HTERT RPE-1 (cell line): ENCODE data around the gene ZHX3.
"Not testable (repeated sequence)": the region's sequence is repeated elsewhere in the genome, so short reads cannot be mapped to it uniquely, and the experiment has no call there.

ENCODE experiments used
- in situ Hi-C: fragments of 300-500 bp; cut with MboI; formaldehyde crosslinking; loops from 4 replicates; pipeline ENCODE4 v1.14.3; 2020; ENCODE audit warnings: low sequenced_read_pairs

Gene ZHX3

DNA sequence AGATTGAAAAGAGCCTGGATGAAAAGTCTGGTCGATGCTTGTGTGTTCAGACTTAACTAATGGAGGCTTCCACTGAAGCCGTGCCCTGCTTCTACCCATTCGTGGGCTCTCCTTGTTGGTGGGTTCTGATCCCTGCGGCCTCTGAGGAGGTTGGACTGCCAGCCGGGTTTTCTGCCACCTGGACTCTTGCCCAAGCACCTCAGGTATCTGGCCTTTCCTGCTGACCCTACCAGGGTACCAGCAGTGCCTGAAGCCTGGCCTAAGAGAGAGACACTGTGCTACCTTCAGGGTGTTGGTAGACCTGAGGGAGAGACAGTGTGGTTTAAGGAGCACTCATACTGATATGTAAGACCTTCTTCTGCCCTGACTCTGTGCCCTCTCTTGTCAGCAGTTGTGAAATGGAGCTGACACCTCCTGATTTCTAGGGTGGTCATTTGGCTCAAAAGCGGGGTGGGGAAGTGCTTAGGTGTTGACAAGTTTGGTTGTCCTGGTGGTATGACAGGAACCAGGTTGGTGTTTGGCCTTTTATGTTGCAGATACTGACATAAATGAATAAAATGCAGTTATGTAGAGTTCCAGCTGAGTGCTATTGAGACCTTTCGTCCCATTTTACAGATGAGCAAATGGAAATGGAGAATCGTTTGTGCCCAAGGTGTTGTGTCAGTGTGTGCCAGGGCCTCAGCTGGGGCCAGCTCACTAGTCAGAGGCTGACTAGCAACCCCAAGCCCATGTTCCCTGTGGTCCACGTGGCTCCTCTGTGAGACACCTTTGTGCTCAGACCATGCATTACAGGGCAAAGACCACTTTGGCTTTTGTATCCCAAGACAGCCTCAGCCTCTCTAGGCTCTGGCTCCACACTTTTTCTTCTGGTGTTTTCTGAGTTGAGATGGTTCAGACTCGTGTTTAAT is 177.1 kb downstream of the ZHX3 start:
- in situ Hi-C loops: no loop called here

DNA sequence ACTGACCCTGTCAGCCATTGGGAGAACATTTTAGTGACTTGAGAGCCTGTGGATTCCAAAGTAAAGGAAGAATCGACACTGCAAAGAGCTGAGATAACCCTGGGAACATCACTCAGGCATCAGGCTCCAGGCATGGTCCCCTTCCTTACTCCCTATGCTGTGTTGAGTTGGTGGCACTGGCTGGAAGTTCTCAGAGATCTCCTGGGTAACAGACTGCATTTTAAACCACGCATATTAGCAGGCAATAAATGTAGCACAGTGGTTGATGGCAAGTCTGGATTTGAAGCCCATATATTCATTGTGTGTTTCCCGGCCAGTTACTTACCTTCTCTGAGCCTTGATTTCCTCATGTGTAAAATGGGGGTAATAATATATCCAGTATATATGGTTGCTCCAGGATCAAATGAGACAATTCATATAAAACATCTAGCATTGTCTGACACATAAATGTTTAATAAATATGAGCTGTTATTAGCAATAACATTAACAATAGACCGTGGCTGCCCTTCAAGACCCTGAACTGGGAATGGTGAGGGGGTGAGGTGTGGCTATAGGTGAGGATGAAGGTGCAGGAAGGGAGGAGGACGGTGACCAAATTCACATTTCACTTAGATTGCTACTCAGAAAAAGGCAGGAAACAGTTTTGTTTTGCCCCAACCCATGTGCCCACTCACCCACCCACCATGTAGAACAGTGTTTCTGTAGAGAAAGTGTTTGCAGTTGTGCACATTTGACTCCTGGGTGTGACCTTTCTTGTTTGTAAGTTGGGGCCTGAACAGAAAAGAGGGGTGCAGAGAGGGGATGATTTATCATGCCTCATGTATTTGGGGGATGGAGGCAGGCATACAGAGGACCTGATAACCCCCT is 178.1 kb downstream of the ZHX3 start:
- in situ Hi-C loops: no loop called here

DNA sequence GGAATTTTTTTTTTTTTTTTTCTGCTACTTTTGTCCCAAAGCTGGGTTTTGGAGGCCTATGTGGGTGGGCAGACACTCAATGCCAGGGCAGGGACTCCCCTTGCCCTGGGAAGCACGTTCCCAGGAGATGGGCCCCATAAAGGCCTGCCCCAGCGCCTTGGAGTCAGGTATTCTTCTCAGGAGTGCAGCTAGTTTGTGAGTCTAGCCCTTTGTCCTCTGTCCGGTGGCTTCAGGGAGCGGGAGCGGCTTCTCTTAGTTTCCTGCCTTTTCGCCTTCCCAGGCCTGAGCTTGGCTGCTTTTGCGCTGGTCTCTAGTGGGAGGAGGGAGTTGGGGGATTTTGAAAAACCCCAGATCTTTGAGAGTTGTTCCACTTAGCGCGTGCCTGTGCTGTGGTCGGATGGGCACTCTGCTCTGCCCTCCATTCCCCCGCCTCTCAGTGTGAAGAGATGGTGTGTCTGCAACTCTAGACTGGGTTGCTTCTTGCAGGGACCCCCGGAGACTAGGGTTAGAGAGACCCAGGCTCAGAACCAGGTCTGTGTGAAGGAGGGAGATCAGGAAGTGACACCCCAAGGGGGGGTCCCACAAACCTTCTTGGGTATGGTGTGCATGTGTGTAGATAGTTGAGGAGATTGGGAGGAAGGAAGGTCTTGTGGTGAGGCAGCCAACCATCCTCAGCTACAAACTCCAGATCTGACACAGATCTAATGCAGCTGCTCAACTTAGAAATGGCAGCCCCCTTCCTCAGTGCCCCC is 178.9 kb downstream of the ZHX3 start:
- in situ Hi-C loops: no loop called here

DNA sequence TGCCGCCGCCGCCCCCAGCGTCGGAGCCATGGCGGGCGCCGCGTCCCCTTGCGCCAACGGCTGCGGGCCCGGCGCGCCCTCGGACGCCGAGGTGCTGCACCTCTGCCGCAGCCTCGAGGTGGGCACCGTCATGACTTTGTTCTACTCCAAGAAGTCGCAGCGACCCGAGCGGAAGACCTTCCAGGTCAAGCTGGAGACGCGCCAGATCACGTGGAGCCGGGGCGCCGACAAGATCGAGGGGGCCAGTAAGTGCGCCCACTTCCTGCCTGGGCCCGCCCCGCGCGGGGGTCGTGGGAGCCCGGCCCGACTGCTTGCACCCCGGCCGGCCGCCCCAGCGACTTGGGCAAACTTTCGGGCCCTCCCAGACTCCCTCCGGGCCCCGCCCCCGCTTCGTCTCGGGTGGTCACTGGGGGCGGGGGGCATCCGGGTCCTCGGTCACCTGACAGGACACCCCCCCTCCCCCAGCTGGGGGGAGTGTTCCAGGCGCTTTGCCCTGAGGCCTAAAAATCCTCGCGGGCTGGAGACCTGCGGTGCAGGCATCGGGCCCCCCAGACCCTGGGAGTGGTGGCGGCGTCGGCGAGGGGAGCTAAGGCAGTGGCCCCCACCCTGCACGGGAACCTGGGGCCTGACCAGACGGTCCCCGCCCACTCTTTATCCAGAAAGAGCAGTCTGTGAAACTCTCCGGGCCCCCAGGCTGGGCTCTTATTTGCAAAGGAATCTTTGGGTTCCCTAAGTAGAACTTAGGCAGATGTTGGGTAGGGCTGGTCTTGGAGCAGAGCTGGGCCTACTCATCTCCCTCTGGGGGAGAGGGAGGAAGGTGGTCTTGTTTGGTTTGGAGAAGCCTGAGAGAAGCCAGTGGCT is 179.7 kb downstream of the ZHX3 start:
- in situ Hi-C loops: no loop called here

DNA sequence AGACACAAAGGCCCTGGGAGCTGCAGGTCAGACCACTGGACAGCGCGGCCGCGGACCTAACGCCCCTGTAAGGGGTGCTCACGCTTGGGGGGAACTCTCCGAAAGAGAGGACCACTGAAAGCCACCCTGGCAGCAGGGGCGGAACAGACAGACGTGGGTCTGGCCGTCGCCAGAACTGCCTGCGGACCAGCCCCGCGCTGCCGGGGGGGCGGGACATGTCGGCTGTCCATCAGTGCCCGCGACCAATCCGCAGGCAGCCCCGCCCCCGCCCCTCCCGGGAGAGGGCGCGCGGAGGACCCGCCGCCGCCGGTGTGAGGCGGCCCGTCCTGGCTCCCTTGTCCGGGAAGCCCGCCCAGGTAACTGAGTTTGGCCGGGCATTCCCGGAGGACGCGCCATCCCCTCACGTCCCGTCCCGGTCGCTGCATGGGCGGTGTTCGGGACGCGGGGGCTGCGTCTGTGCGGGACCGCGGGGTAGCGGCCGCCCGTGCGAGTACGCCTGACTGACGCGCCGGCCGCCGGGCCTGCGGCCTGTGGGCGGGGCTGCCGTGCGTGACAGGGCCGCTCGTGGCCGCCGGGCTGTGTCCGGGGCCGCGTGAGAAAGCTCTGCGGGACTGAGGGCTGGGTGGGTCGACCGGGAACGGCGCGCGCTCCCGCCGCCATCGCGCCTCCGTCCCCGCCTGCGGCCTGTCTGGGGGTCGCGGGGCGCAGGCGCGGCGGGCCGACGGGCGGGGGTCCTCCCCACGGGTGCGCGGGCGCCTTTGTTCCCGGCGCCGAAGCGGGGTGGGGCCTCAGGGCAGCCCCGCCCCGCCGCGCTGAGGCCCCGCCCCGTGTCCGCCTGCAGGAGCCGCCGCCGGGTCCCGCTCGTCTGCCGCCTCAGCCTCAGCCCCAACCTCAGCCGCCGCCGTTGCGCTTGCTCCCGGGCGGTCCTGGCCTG is 180.6 kb downstream of the ZHX3 start, which contains the start of gene PLCG1:
PLCG1 (plus strand) TSS at position 864 of the 934 bp plus-strand sequence. CDS start 99 bp downstream, outside the sequence.
- in situ Hi-C loops: no loop called here

DNA sequence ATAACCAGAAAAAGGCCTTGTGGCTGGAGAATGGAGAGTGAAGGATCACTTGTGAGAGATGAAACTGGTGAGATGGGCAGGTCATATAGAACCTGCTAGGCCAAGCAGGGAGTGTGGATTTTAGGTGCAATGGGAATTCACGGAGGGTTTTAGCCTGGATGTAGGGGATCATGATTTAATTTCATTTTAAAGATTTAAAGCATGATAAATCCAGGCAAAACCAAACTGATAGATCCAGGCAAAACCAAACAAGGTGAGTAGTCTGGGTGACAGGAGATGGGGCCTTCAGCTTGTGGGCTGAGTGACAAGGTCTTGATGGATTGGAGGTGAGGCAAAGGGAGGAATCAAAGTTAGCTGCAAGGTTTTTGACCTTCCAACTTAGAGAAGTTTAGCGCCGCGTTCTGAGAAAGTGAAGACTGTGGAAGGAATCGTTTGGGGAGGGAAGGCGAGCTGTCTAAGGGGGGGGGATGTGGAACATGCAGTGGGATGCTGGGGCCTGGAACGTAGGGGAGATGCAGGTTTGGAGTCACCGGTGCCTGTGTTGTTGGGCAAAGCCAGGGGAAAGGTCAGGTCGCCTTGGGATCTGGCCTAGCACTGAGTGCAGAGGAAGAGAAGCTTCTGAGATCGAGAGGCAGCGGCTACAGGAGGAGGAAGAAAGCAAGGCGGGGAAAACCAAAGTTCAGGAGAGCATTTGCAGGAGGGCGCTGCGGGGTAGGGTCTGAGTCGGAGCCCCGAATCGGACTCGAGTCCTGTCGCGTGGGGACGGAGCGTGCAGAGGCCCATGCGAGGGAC is 181.4 kb downstream of the ZHX3 start:
- in situ Hi-C loops: no loop called here

DNA sequence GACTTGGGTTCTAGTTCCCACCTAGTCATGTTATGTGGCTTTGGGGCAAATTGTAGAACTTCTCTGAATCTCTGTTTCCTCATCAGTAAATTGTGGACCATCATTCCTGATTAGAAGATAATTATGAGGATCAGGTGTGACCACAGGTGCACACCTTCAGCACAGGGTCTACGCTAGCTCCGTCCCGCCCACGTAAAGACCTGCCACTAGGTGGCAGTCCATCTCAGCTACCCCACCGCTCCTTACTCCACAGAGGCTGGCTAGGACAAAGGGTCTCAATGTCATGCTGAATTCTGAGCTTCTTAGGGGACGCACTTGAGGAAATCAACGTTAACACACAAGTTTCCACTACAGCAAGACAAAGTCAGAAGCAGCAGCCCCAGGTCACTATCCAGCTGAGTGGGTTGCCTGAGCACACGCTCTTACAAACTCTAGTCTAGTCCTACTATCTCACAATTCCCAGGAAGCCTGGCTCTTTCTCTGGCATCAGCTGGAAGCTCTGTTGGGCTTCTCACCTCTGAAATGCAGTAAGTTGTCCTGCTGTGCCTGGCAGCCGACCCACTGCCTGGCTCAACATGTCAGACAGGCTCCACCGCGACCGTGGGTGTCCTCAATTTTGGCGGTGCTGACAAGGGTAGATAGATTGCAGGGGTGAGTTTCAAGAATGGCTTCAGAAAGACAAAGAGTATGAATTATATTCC is 182.2 kb downstream of the ZHX3 start:
- in situ Hi-C loops: no loop called here

DNA sequence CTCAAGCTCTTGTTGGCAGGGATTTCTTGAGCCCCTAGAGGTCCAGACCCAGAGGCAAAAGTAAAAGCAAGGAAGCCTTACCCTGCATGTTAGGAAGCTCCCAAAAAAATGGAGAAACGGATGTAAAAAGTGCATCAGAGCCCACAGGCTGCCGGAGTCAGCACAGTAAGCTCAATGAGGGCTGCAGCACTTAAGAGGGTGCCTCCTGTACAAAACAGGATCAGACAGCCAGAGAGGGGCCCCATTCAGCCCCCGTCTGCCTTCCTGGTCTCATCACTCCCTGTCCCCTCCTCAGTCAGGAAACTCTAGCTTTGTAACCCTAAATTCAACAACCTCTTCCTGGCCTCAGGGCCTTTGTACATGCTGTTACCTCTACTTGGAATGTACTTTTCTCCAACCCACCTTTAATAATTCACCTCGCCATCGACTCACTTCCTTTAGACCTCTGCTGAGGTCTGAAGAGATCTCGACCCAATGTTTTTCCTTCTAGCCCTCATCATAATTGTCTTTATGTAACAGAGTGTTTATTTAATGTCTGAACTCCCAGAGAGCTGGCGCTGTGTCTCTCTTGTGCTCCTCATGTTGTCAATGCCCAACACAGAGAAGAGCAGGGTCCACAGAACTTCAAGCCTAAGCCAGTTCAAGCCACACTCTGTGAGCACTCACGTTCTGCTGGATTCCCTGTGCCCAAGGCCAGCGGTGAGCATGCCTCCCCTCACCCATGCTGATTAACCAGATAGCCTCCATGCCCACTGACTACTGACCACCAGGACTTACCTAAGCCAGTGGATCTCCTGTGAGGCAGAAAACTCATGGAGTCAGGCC is 183.0 kb downstream of the ZHX3 start:
- in situ Hi-C loops: no loop called here

DNA sequence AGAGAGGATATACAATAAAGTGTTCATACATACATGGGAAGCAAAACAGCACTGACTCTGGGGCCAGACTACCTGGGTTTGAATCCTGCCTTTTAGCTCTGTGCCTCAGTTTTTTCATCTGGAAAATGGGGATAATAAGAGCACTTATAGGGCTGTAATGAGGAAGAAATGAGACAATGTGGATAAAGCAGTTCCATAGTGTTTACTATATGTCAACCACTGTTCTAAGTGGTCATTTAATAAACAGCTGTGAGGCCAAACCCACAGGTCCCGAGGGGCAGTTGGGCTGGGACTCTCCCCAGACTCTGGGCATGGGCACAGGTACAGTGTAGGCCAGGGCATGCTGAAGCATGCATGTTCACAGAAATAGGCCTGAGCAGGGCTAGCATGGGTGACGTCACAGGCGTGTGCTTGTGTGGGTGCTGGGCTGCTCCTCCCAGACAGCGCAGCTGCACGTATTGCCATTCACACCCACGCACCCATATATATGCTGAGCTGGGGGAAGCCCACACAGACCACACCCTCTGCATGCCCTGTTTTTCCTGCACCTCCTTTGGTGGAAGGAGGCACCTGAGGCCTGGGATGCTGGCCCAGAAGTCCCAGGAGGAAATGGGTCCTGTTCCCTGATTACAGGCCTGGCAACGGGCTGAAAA is 183.7 kb downstream of the ZHX3 start:
- in situ Hi-C loops: no loop called here

DNA sequence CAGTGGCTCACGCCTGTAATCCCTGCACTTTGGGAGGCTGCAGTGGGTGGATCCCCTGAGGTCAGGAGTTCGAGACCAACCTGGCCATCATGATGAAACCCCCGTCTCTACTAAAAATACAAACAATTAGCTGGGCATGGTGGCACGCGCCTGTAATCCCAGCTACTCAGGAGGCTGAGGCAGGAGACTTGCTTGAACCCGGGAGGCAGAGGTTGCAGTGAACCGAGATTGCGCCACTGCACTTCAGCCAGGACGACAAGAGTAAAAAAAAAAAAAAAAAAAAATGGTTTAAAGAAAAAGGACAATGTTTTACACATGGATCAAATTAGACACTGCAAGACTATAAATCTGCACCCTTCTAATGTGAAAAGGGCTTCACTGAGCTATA is 185.1 kb downstream of the ZHX3 start:
- in situ Hi-C loops: not testable (repeated sequence)

DNA sequence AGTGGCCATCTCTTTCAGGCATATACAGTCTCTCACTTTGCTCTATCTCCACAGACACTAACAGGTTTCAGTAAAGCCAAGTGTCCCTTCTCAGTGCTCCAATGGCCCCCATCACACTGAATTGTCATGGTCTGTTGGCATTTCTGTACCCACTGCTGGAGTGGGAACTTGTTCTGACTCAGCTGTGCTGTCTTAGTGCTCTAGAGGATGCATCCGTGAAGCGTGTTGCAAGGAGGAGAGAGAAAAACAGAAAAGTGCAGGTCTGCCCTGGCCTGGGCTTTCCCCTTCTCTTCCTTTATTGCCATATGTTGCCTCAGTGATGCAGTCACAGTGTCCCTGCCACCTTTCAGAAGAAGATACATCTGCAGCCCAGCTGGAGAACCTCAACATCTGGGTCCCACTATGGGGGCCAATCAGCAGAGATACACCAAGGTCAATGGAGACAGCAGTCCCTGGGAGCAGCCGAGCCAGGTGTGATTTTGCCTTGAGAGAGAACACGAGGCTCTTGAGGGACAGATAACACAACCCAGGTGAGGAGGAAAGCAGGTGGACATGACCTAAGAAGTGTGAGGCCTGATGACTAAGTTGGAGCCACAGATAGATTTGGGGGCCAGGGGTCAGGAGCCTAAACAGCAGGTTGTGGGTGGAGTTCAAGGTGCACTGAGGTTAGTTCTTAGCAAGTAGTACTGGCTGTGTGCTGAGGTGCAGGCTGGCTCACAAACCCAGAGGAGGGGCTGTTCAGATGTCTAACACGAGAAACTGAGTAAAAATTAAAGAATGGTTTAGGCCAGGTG is 185.7 kb downstream of the ZHX3 start:
- in situ Hi-C loops: no loop called here
